Urinary bladder (tissue), 4 donors: Measurements from ENCODE around the gene MFRP. TPM values are rescaled to one million over a fixed set of nuclear protein-coding genes. Genes with fewer than 3 reads are reported as not detected.
"Not testable (repeated sequence)": the region's sequence is repeated elsewhere in the genome, so short reads cannot be mapped to it uniquely, and the experiment has no call there.

ENCODE experiments used
- DNase-seq: peaks from one replicate; pipeline ENCODE4 v3.0.0-alpha.2; 2015; ENCODE audit errors: extremely low spot score
- H3K27ac ChIP-seq: one replicate; pipeline ENCODE4 v1.5.1; 2013; ENCODE audit warnings: low read depth, mild to moderate bottlenecking, moderate library complexity
- H3K36me3 ChIP-seq: one replicate; pipeline ENCODE4 v1.6.1; 2013; ENCODE audit warnings: mild to moderate bottlenecking, moderate library complexity; ENCODE audit not compliant: insufficient read depth
- H3K4me1 ChIP-seq: one replicate; pipeline ENCODE4 v1.6.1; 2013; ENCODE audit warnings: mild to moderate bottlenecking, moderate library complexity; ENCODE audit not compliant: insufficient read depth
- H3K4me3 ChIP-seq: one replicate; pipeline ENCODE4 v1.5.1; 2013; ENCODE audit warnings: low read depth, low read length
- WGBS: extraction: QIAGEN DNeasy Blood & Tissue Kit; methylation state at CpG from one replicate; pipeline ENCODE4 v1.1.7; 2013; 5-methylcytosine and 5-hydroxymethylcytosine counted together
- polyA plus RNA-seq: library from polyadenylated mRNA; stranded (reverse); fragments of 200-250 nt; gene quantifications from one replicate; pipeline ENCODE4 v1.2.3, GENCODE V29; 2013
- total RNA-seq: library from RNA; depleted of rRNA; stranded (reverse); fragments of >200 nt; gene quantifications from one replicate; pipeline ENCODE4 v1.2.3, GENCODE V29; 2014
- donor health status: healthy with polysubstance abuse.
- donor health status: healthy.

Gene MFRP
- total RNA-seq = not detected
- 0.03 TPM for polyA plus RNA-seq

GRCh38 chr11:119346605-119347004 is at the start of gene MFRP:
MFRP (minus strand) TSS chr11:119346705; CDS start chr11:119346513, 192 bp downstream.
- 74% methylated on average over 6 of the region's 6 CpGs for WGBS

GRCh38 chr11:119391275-119391674 is 44.8 kb upstream of the MFRP start:
- no peaks in the 10 kb centered on the region for H3K4me1 ChIP-seq
- H3K4me3 ChIP-seq = no peak overlapping the region
- H3K36me3 ChIP-seq = no peaks in the 10 kb centered on the region
- no peak overlapping the region for H3K27ac ChIP-seq
- WGBS = 87% methylated on average over 7 of the region's 7 CpGs
- no peak for DNase-seq

More at GRCh38 chr11:119346605-119347004, at the start of gene MFRP:
- Histone ChIP-seq H3K4me1 (no peaks in the 10 kb centered on the region), H3K36me3 (no peaks in the 10 kb centered on the region), H3K27ac (no peak within 1 kb of the TSS), H3K4me3 (no peak within 1 kb of the TSS)
- no peak for DNase-seq

- no peak overlapping the region for H3K4me3 ChIP-seq
- no peaks in the 10 kb centered on the region for H3K4me1 ChIP-seq
- no peak overlapping the region for H3K27ac ChIP-seq
- no peak for DNase-seq
- WGBS = 77% methylated on average over 5 of the region's 5 CpGs
- no peaks in the 10 kb centered on the region for H3K36me3 ChIP-seq
Observed at GRCh38 chr11:119389611-119390254, 43.2 kb upstream of the MFRP start.

GRCh38 chr11:119388103-119388502 is 41.6 kb upstream of the MFRP start:
- WGBS = 88% methylated on average over 7 of the region's 7 CpGs
- no peak overlapping the region for H3K4me3 ChIP-seq
- no peak for DNase-seq
- H3K36me3 ChIP-seq = no peaks in the 10 kb centered on the region
- H3K27ac ChIP-seq = no peak overlapping the region
- H3K4me1 ChIP-seq = no peaks in the 10 kb centered on the region

GRCh38 chr11:119384332-119384731 is 37.8 kb upstream of the MFRP start:
- H3K27ac ChIP-seq = no peak overlapping the region
- no peak overlapping the region for H3K4me3 ChIP-seq
- no peaks in the 10 kb centered on the region for H3K4me1 ChIP-seq
- 91% methylated on average over 2 of the region's 2 CpGs for WGBS
- no peaks in the 10 kb centered on the region for H3K36me3 ChIP-seq
- DNase-seq = no peak

- 88% methylated on average over 14 of the region's 14 CpGs for WGBS
- DNase-seq, H3K27ac ChIP-seq, H3K4me3 ChIP-seq, H3K4me1 ChIP-seq, H3K36me3 ChIP-seq: not testable (repeated sequence)
Observed at GRCh38 chr11:119382513-119382912, 36.0 kb upstream of the MFRP start.

GRCh38 chr11:119382101-119382500 is 35.6 kb upstream of the MFRP start:
- DNase-seq = no peak
- Histone ChIP-seq H3K36me3 (no peaks in the 10 kb centered on the region), H3K4me1 (no peaks in the 10 kb centered on the region), H3K4me3 (peak overlapping the region; percentile 15), H3K27ac (no peak overlapping the region)
- 6% methylated on average over 9 of the region's 9 CpGs for WGBS

DNA sequence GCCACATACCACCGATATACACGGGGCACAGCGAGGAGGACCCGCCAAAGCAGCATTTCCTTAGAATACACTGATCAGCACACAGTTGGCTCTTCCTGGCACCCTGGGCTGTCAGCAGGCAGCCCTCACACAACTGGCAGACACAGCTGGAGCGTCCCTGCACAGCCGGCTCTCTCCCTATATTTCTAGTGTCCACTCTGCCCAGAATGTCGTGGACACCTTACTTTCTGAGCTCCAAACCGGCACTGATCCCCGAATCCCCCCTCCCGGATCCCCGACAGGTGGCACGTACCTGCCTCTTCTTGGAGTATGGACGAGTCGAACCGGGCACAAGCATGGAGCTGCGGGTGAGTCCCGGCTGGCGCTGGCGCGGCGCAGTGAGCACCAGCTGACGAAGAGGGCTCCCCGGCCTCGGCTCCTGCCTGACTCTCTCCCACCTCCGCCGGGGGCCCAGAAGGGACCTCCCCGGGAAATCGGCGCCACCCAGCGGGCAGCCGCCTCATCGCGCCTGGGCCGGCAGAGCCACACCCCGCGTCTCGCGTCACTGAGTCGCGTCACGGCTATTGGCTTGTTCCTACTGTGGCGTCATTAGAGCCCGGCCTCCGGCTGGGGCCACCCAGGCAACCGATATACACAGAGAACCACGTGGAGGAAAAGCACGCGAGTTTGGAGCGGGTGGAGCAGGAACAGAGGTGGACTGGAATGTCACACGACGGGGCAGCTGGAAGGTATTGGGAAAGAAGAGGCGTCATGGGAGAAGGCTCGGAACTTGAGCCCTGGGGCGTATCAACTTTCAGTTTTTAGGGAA is 34.9 kb upstream of the MFRP start, which contains the start of gene USP2:
Gene USP2, minus strand, starts transcription at position 510 of the 808 bp plus-strand sequence. CDS start 8,210 bp downstream, outside the sequence.
- peak within 1 kb of the TSS; percentile 43 for H3K4me3 ChIP-seq
- WGBS = under 1% methylated on average over 54 of the region's 54 CpGs
- H3K36me3 ChIP-seq = no peaks in the 10 kb centered on the region
- DNase-seq = peak; percentile 94
- H3K4me1 ChIP-seq = no peaks in the 10 kb centered on the region
- peak within 1 kb of the TSS; percentile 49 for H3K27ac ChIP-seq

- Histone ChIP-seq H3K27ac (no peak overlapping the region), H3K4me1 (no peaks in the 10 kb centered on the region), H3K4me3 (peak overlapping the region; percentile 43), H3K36me3 (no peaks in the 10 kb centered on the region)
- WGBS = 8% methylated on average over 10 of the region's 10 CpGs
- no peak for DNase-seq
Observed at GRCh38 chr11:119380827-119381180, 34.3 kb upstream of the MFRP start.

DNA sequence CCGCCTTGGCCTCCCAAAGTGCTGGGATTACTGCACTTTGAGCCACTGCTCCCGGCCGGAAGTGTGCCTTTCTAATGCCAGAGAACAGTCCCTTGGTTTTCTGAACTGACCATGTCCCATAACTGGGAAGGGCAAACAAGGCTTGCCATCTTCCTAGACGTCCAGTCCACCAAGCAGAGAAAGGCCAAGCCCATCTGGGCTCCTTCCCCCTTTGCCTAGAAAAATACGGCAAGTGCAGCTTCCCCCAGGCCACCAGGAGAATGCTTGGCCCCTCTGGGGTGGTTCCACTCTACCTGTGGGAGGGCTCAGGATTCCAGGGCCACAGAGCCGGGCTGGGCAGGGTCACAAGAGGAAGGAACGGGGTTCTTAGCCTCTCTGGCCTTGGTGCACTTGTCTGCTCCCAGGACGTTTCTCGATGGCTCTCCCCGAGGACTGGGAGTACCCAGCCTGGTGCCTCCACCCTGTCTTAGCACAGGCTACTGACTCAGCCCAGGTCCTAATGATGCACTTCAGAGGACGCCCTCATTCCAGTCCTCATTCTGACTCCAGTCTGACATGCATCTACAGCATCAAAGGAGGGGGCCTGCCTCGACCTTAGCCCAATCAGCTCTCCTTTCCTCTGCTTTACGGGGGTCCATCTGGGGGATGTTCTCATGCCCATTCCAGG is 33.8 kb upstream of the MFRP start:
- Histone ChIP-seq H3K4me1 (no peaks in the 10 kb centered on the region), H3K36me3 (no peaks in the 10 kb centered on the region), H3K27ac (no peak overlapping the region), H3K4me3 (no peak overlapping the region)
- DNase-seq = no peak
- WGBS = 78% methylated on average over 13 of the region's 13 CpGs

- Histone ChIP-seq H3K4me1 (no peaks in the 10 kb centered on the region), H3K4me3 (no peak overlapping the region), H3K27ac (no peak overlapping the region), H3K36me3 (no peaks in the 10 kb centered on the region)
- DNase-seq = no peak
- WGBS = 60% methylated on average over 10 of the region's 10 CpGs
Observed at GRCh38 chr11:119378851-119379465, 32.5 kb upstream of the MFRP start.

- Histone ChIP-seq H3K36me3 (no peaks in the 10 kb centered on the region), H3K4me1 (no peaks in the 10 kb centered on the region), H3K4me3 (no peak overlapping the region), H3K27ac (no peak overlapping the region)
- 85% methylated on average over 6 of the region's 6 CpGs for WGBS
- no peak for DNase-seq
Observed at GRCh38 chr11:119377961-119378667, 31.6 kb upstream of the MFRP start.
